ENCODE results near the gene TRPM4. TPM values are rescaled to one million over a fixed set of nuclear protein-coding genes. Genes with fewer than 3 reads are reported as not detected.

The TRPM4 gene
- total RNA-seq, 1 donor from 2014 or later = 3.1 TPM

DNA sequence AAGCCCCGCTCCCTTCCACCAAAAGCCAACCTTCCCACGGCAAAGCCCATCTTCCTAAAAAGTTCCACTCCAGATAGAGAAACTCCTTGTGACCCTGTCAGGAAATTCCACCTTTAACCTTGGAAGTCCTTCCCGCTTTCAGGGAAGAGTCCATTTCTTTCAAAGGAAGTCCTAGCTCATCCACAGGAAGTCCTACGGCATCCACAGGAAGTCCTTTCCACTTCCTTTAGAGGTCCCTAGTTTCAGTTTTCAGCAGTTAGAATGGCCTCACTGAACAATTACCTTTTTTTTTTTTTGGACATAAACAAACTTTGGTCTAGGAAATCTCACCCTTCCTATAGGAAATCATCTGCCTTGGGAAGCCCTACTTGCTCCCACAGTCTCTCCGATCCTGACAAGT is 31.7 kb downstream of the TRPM4 start:
- Histone ChIP-seq H3K36me3 (no peaks in the 10 kb centered on the region), H3K27me3 (no peaks in the 10 kb centered on the region), H2AFZ (replicated peaks) (no peak overlapping the region), H3K9me3 (ENCODE audit: low read depth) (no peaks in the 10 kb centered on the region), H3K79me2 (ENCODE audit: low read depth) (no peaks in the 10 kb centered on the region), H3K4me1 (no peaks in the 10 kb centered on the region), H3K4me2 (no peak overlapping the region), H3K9ac (no peak overlapping the region), H3K4me3 (no peak overlapping the region), H3F3A (ENCODE audit: low read depth) (no peaks in the 10 kb centered on the region), H3K27ac (no peak overlapping the region), H4K20me1 (ENCODE audit: low read depth) (no peaks in the 10 kb centered on the region)
- no peak for DNase-seq (ENCODE audit: low spot score)
- TF ChIP-seq, protein P1, sequence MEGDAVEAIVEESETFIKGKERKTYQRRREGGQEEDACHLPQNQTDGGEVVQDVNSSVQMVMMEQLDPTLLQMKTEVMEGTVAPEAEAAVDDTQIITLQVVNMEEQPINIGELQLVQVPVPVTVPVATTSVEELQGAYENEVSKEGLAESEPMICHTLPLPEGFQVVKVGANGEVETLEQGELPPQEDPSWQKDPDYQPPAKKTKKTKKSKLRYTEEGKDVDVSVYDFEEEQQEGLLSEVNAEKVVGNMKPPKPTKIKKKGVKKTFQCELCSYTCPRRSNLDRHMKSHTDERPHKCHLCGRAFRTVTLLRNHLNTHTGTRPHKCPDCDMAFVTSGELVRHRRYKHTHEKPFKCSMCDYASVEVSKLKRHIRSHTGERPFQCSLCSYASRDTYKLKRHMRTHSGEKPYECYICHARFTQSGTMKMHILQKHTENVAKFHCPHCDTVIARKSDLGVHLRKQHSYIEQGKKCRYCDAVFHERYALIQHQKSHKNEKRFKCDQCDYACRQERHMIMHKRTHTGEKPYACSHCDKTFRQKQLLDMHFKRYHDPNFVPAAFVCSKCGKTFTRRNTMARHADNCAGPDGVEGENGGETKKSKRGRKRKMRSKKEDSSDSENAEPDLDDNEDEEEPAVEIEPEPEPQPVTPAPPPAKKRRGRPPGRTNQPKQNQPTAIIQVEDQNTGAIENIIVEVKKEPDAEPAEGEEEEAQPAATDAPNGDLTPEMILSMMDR (IDR thresholded peaks at IDR 0.05) = no peak
- TF ChIP-seq EZH2phosphoT487 (IDR thresholded peaks at IDR 0.05) (no peak), EZH2 (IDR thresholded peaks at IDR 0.05) (no peak)
- Mint-ChIP-seq H3K4me1 (no peaks in the 10 kb centered on the region), H3K27me3 (ENCODE audit: insufficient read depth, low read depth) (peaks cover 2% of the 10 kb centered on the region), H3K4me3 (no peak overlapping the region), H3K9me3 (no peaks in the 10 kb centered on the region), H3K36me3 (peaks cover 18% of the 10 kb centered on the region), H3K27ac (no peak overlapping the region)

DNA sequence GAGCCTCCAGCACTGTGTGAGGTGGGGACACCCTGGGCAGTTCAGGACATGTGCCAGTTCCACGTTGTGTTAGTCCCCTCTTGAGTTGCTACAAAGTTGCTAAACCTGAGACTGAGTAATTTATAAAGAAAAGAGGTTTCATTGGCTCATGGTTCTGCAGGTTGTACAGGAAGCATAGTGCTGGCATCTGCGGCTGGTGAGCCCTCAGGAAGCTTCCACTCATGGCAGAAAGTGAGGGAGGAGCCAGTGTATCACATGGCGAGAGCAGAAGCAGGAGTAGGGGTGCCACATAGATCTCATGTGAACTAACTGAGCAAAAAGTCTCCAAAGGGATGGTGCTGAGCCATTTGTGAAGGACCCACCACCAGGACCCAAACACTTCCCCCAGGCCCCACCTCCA is 33.2 kb downstream of the TRPM4 start:
- Mint-ChIP-seq H3K4me1 (no peaks in the 10 kb centered on the region), H3K4me3 (no peak overlapping the region), H3K27me3 (ENCODE audit: insufficient read depth, low read depth) (peaks cover 2% of the 10 kb centered on the region), H3K36me3 (peaks cover 17% of the 10 kb centered on the region), H3K9me3 (no peaks in the 10 kb centered on the region), H3K27ac (no peak overlapping the region)
- no peak overlapping the region for H2AFZ ChIP-seq (replicated peaks)
- no peaks in the 10 kb centered on the region for H3K4me1 ChIP-seq
- H3K36me3 ChIP-seq = no peaks in the 10 kb centered on the region
- TF ChIP-seq EZH2phosphoT487 (IDR thresholded peaks at IDR 0.05) = no peak
- TF ChIP-seq, protein P1 (IDR thresholded peaks at IDR 0.05) = no peak
- TF ChIP-seq EZH2 (IDR thresholded peaks at IDR 0.05) = no peak
- H3K27ac ChIP-seq = no peak overlapping the region
- no peaks in the 10 kb centered on the region for H3K79me2 ChIP-seq (ENCODE audit: low read depth)
- H4K20me1 ChIP-seq (ENCODE audit: low read depth) = no peaks in the 10 kb centered on the region
- H3K27me3 ChIP-seq = no peaks in the 10 kb centered on the region
- H3K4me3 ChIP-seq = no peak overlapping the region
- H3F3A ChIP-seq (ENCODE audit: low read depth) = no peaks in the 10 kb centered on the region
- H3K4me2 ChIP-seq = no peak overlapping the region
- H3K9me3 ChIP-seq (ENCODE audit: low read depth) = no peaks in the 10 kb centered on the region
- no peak overlapping the region for H3K9ac ChIP-seq
- DNase-seq (ENCODE audit: low spot score) = no peak

DNA sequence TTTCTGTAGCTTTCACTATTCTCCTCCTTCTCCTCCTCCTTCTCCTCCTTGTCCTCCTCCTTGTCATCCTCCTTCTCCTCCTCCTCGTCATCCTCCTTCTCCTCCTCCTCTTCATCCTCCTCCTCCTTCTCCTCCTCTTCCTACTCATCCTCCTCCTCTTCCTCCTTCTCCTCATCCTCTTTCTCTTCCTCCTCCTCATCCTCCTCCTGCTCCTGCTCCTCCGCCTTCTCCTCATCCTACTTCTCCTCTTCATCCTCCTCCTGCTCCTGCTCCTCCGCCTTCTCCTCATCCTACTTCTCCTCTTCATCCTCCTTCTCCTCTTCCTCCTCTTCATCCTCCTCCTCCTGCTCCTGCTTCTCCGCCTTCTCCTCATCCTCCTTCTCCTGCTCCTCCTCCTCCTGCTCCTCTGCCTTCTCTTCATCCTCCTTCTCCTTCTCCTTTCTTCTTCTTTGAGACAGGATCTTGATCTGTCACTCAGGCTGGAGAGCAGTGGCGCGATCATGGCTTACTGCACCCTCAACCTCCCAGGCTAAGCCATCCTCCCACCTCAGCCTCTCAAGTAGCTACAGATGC is 36.3 kb downstream of the TRPM4 start:
- Histone ChIP-seq H3K79me2 (ENCODE audit: low read depth) (no peaks in the 10 kb centered on the region), H2AFZ (replicated peaks) (no peak overlapping the region), H3F3A (ENCODE audit: low read depth) (no peaks in the 10 kb centered on the region), H3K36me3 (no peaks in the 10 kb centered on the region), H3K9me3 (ENCODE audit: low read depth) (no peaks in the 10 kb centered on the region), H3K4me2 (no peak overlapping the region), H3K27me3 (no peaks in the 10 kb centered on the region), H4K20me1 (ENCODE audit: low read depth) (no peaks in the 10 kb centered on the region), H3K9ac (no peak overlapping the region), H3K4me1 (no peaks in the 10 kb centered on the region), H3K27ac (no peak overlapping the region), H3K4me3 (no peak overlapping the region)
- Mint-ChIP-seq H3K36me3 (peaks cover 16% of the 10 kb centered on the region), H3K27me3 (ENCODE audit: insufficient read depth, low read depth) (peaks cover 2% of the 10 kb centered on the region), H3K4me1 (no peaks in the 10 kb centered on the region), H3K4me3 (no peak overlapping the region), H3K9me3 (no peaks in the 10 kb centered on the region), H3K27ac (no peak overlapping the region)
- no peak for TF ChIP-seq EZH2 (IDR thresholded peaks at IDR 0.05)
- no peak for TF ChIP-seq EZH2phosphoT487 (IDR thresholded peaks at IDR 0.05)
- TF ChIP-seq, protein P1 (IDR thresholded peaks at IDR 0.05) = no peak
- DNase-seq (ENCODE audit: low spot score) = no peak
